HG03139 (cell line): ENCODE results near the gene POLR2H.

Experiments
- ATAC-seq: cut with Tn5 transposase; IDR thresholded peaks from one replicate; pipeline ENCODE4 v1.9.1; 2021; ENCODE audit not compliant: unreplicated experiment

The POLR2H gene

DNA sequence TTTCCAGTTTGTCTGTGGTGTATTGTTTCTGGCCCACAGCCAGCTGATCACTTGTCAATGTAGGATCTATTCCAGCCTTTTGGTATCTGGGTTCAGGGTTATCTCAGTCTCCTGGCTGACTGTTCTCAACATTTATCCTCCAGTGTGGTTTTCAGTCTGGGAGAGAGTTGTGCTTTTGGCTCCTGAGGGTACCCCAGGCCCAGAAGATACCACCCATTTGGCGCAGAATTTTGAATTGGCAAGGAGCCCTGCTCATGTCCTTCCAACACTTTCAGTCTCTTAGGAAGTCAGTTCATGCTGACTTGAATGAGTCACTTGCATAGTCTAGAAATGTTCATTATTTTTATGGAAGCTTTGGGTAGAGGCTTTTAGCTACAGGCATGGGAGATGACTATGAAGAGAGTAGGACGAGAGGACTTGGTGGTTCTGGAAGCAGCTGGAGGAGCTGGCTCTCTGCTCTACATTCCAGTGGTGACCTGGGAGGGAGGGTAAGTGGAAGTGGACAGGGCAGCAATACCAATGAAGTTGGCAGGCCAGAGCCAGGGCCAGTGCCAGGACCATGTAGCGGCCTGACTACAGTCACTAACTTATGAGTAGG, 7.2 kb downstream of the POLR2H start:
- ATAC-seq, result no peak

DNA sequence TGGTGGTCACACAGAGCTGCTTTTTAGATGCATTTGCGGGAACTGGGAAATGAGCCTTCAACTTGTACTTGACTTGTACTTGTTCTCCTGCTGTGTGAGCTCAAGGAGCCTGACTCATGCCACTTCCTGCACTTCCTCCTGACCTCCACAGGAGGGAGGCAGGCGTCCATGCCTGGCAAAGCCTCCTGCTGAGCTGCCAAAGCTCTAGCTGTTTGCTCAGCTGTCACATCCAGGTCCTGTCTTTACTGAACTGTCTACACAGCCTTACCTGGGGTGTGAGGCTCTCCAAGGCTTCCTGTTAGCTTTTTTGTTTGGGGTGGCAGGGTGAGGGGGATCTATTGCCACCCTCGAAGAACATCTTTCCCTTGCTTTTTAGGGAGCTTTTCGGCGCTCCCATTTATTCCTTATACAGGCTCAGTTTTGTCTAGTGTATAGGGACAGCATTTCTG, 10.1 kb downstream of the POLR2H start:
- ATAC-seq, result no peak

DNA sequence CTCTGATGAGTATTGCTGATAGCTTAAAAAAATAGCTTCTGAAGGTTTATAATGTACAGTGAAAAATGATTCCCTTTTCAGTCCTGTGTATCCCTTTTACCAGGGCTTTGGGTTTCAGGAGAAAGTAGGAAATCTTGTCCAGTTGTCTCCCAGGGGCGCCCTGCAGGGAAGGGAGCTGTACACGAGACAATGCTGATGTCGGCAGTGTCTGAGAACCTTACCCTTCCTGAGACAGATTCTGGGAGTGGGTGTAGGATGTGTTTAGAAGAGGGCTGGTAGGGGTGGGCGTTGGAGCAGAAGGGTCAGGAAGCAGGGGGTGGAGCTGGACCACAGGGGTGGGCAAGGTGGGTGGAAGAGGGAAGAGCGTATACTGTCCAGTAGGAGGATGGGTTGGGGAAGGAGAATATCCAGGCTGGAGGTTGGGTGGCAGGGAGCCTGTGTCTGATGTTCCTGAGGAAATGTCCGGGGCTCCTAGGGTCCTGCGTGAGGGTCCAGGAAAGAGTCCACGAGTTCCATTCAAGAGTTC, 10.8 kb downstream of the POLR2H start:
- ATAC-seq, result no peak

DNA sequence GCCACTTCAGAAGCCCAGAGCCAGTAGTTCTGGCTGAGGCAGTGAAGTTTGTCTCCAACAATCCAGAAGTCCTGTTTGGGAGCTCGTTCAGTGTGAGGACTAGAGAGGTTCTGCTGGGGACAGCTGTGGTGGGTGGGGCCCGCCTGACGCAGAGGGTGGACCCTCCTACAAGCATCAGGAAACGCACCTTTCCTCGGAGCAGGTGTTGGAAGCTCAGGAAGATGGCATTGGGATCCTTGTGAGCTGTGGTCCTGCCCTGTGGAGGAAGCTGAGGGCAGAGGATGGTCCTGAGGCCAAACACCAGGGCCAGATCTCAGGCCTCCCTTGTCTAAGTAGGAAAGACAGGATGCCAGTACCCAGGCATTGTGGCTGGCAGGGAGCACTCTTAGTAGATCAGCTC, 11.4 kb downstream of the POLR2H start:
- ATAC-seq, result no peak

DNA sequence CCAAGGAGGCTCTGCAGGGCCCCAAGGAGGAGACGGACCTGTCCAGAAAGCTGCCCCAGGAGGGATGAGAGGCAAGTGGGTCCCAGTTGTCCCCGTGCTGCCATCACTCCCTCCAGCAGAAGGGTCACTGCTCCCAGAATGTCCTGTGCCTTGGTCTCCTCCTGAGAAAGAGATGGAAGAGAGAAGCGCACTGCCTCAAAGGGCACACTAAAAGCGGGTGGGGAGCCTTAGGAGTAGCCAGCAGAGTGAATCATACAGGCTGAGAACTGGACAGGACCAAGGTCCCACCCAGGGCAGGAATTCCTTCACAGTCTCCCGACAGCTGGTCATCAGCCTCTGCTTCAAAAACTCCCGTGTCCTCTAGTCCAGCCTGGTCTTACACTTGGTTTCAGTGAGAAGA, 11.9 kb downstream of the POLR2H start:
- ATAC-seq, result no peak

DNA sequence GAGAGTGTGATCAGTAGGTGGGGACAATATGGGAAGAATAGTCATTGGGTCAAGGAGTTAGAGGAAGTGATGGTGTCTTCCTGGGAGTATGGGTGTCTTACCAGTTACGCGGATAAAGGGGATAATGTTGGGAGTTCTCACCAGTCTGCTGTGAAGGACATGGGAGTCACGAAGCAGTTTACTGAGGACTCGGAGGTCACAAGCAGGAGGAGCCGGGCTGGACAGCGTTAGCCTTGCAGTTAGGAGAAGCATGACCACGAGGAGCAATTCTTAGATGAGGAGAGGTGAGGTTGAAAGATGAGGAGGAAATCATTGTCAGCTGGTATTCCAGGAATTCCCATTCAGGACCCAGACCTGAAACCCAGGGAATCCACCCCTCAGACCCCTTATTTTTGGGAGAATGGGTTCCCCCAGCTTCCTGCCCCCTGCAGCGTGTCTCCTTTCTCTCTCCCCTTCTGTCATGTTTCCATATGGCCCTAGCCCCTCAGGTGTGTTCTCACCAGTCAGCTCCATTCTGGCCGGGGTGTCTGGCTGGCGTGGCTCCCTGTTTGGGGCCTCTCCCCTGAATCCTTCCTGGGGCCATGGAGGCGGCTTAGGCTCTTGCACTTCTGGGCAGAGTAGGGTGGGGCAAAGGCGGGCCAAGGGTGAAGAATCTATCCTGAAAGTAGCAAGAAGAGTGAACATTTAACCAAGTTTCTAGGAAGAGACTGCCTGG, 14.4 kb downstream of the POLR2H start:
- no peak for ATAC-seq

DNA sequence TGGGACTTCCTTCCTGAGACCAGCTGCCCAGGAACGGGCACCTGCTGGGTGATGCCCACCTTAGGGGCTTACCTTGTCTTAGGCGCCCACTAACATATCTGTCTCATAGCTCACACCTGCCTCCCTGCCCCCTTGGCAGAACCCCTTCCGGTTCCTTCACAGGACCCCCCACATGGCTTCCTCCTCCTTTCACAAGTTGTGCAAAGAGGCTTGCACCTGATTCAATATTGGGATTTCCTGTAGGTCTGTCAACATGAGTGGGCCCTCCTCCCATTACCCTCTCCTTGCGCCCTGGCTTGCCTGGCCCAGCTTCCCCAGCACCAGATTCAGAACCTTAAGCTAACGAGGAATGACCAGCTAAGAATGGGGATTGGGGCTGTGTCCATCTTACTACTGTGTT, 15.9 kb downstream of the POLR2H start:
- ATAC-seq, result no peak

DNA sequence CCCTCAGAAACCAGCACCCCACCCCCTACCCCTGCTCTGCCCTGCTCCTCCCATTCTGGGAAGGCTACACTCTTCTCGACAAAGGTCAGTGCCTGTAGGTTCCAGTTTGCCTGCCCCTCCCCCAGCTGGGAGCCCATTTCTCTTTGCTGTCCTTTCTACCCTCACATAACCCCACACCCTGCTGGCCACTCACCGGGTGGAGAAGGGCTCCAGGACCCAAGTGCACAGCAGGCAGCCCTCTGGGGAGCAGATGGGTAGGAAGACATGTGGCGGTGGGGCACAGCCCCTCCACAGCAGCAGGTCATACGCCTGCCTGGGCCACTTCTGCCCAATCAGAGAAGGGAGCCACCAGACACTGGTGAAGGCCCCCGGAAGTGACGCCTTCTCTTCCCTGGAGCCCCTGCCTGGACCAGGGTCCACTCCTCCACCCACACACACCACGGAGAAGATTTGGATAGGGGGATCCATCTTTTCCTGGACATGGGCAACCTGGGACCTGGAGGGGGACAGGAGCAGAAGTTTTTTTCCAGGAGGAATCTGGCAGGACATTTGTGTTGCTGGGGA, 16.5 kb downstream of the POLR2H start, which contains the start of gene THPO:
TSS of gene THPO (minus strand) at position 326 of the 564 bp plus-strand sequence. CDS start 1,948 bp downstream, outside the sequence.
- no peak for ATAC-seq

DNA sequence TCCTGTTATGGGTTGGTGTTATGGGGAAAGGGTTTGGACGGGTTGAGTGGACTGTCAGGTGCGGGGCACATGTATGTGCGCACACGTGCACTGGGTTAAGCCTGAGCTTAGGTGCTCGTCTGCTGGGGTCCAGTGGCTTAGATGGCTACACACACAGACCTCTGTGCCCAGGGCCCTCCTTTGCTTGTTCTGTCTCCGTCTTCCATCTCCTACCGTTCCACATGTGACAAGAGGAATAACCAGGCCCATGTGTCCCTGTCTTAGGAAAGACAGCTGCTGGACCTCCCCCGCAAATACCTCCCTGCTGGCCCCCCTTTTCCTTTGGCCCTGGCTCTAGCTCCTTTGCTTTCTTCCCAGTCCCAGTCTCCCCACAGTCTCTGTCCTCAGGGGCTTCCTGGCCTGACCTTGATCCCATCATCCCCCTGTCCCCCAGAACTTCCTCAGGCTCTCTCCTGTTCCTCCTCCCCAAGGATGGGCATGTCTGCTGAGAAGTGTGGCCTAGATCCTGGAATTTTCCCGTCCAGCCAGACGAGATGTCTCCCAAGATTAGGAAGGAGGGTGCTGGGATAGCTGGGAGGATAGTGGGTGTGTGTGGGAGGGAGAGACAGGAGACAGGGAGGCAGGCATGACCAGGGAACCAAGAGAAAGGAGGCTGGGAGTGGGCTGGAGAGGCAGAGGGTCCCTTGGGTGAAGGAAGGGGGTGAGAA, 17.3 kb downstream of the POLR2H start:
- no peak for ATAC-seq

DNA sequence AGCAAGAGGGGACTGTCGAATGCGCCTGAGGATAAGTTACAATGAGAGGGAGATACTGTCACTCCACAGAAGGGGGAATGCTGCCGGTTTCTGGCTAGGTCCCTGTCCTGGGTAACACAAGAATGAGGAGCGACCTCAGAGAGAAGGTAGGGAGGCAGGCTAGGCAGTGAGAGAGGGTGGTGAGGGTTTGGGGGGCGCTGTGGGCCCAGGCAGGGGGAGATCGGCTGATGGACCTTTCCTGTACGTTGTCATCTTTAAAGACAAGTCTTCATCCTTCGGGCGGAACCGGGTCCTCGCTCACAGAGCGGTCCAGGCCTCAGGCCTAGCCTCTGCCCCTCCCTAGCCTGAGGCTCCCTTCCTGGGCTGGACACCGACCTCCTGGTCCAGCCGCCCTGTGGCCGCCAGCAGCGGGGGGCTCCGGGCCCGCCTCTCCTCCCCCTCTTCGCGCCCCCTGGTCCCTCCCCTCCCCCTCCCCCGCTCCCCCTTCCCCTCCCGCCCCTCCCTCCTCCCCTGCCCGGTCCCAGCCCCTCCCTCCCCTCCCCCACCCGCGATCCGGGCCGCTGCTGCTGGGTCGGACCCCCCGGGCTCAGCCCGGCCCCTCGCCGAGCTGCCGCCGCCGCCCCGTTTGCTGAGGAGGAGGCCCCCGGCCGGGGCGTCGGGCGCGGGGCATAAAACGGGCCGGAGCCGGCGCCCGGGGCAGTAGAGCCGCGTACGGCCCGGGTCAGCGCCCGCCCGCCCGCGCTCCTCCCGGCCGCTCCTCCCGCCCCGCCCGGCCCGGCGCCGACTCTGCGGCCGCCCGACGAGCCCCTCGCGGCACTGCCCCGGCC, 18.1 kb downstream of the POLR2H start, which contains the start of gene CHRD:
TSS of gene CHRD (plus strand) at position 697 of the 827 bp plus-strand sequence. CDS start 265 bp downstream, outside the sequence.
- no peak for ATAC-seq

DNA sequence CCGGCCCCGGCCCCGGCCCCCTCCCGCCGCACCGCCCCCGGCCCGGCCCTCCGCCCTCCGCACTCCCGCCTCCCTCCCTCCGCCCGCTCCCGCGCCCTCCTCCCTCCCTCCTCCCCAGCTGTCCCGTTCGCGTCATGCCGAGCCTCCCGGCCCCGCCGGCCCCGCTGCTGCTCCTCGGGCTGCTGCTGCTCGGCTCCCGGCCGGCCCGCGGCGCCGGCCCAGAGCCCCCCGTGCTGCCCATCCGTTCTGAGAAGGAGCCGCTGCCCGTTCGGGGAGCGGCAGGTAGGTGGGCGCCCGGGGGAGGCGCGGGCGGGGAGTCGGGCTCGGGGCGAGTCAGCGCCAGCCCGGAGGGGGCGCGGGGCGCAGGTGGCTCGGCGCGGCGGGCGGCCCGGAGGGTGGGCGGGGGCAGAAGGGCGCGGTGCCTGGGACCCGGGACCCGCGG, 18.7 kb downstream of the POLR2H start:
- ATAC-seq, result no peak

DNA sequence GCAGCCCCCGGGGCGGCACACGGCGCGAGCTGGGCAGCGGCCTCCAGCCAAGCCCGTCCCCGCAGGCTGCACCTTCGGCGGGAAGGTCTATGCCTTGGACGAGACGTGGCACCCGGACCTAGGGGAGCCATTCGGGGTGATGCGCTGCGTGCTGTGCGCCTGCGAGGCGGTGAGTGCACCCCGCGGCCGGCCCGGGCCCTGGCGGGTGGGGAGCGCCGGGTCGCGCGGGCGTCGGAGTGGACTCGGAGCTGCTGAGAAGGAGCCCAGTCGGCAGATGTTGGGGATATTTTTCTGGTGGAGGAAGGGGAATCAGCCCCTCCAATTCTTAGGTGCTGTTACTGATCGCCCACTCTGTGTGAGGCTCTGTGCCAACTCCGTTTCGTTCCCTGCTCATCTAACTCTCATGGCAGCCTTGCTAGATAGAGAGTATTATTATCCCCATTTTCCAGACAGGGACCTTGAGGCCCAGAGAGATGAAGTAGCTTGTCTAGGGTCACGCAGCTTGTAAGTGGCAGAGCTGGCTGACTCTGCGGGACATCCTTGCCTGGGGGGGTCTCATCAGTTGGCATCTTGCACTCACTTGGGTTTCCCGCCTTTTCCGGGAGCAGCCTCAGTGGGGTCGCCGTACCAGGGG, 19.2 kb downstream of the POLR2H start:
- ATAC-seq, result no peak

DNA sequence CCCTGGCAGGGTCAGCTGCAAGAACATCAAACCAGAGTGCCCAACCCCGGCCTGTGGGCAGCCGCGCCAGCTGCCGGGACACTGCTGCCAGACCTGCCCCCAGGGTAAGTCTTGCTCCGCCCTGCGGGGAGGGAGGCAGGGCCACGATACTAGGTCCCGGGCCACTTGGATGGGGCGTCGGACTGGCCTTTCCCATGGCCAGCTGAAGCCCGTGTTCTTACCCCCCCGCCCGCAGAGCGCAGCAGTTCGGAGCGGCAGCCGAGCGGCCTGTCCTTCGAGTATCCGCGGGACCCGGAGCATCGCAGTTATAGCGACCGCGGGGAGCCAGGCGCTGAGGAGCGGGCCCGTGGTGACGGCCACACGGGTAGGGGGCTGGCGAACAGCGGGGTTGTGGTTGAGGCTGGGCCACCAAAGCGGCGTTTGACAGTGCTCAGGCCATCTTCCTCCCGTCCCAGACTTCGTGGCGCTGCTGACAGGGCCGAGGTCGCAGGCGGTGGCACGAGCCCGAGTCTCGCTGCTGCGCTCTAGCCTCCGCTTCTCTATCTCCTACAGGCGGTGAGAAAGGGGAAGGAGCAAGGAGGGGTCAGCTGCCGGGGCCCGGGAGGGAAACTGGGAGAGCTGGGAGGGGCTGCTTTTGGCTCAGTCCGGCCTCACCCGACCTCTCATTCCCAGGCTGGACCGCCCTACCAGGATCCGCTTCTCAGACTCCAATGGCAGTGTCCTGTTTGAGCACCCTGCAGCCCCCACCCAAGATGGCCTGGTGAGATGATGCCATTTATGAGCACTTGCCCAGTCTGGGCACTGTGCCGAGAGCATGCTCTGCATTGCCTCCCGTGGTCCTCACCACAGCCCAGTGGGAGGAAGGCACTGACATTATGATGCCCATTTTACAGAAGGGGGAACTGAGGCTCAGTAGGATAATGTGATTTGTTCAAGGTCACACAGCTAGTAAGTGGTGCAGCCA, 20.0 kb downstream of the POLR2H start:
- no peak for ATAC-seq

DNA sequence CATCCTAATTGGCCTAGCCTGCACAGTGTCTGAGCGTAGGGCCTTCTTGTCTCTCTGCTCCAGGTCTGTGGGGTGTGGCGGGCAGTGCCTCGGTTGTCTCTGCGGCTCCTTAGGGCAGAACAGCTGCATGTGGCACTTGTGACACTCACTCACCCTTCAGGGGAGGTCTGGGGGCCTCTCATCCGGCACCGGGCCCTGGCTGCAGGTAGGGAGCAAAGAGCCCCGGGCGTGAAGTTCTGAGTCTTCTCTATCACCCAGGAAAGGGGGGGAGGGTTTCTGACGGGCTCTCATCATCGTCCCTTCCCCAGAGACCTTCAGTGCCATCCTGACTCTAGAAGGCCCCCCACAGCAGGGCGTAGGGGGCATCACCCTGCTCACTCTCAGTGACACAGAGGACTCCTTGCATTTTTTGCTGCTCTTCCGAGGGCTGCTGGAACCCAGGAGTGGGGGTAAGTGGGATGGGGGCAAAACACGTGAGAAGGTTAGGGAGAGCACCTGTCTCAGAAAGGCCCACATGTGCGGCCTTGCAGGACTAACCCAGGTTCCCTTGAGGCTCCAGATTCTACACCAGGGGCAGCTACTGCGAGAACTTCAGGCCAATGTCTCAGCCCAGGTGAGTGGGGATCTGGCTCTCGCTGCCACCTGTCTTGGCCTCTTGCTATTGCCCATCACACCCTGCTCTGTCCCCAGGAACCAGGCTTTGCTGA, 21.0 kb downstream of the POLR2H start:
- ATAC-seq, result no peak

DNA sequence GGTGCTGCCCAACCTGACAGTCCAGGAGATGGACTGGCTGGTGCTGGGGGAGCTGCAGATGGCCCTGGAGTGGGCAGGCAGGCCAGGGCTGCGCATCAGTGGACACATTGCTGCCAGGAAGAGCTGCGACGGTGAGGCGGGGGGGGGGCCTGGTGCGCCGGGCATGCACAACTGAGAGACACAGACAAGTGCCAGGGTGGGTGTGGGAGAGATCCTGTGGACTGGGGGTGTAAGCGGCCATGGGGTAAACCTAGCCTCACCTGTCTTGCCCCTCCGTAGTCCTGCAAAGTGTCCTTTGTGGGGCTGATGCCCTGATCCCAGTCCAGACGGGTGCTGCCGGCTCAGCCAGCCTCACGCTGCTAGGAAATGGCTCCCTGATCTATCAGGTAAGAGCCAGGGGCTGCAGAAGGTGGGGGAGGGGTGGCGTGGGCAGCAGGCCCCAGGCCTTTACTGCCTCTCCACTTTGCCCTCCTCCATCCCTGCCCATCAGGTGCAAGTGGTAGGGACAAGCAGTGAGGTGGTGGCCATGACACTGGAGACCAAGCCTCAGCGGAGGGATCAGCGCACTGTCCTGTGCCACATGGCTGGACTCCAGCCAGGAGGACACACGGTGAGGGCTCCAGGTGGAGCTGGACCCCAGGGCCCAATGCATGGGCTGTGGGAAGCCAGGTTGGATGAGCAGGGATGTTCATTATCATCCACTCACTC, 21.7 kb downstream of the POLR2H start:
- ATAC-seq, result no peak

DNA sequence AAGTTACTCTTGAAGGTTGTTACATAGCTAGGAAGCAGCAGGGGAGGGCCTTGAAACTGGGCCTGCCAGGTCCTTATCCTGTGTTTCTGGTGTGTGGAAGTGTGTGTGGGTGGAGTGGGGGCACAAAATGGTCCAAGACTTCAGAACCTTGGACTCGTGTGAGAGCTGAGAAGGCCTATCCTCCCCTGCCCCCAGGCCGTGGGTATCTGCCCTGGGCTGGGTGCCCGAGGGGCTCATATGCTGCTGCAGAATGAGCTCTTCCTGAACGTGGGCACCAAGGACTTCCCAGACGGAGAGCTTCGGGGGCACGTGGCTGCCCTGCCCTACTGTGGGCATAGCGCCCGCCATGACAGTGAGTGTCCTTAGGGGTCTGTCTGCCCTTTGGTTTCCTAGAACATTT, 22.8 kb downstream of the POLR2H start:
- no peak for ATAC-seq

DNA sequence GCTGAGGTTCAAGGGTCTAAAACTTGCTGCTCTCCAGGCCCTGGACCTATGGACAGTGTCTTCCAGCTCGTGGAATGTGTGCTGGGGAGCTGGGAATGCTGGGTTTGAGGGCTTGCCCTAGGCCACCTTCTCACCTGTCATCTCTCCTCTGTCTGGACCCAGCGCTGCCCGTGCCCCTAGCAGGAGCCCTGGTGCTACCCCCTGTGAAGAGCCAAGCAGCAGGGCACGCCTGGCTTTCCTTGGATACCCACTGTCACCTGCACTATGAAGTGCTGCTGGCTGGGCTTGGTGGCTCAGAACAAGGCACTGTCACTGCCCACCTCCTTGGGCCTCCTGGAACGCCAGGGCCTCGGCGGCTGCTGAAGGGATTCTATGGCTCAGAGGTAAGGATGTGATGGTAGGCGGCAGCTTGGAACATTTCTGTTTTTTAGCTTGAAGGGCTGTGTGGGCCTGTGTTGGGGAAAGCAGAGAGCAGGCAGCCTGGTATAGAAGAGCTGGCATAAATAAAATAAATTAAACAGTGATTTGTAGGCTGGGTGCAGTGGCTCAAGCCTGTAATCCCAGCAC, 23.4 kb downstream of the POLR2H start:
- no peak for ATAC-seq
